T-helper 1 cell (primary cell): ENCODE measurements around the gene DHX15.

ENCODE experiments used
- DNase-seq, 5 donors: peaks; one replicate each; pipeline ENCODE4 v3.0.0-alpha.2; 2012 to 2020

The DHX15 gene

DNA sequence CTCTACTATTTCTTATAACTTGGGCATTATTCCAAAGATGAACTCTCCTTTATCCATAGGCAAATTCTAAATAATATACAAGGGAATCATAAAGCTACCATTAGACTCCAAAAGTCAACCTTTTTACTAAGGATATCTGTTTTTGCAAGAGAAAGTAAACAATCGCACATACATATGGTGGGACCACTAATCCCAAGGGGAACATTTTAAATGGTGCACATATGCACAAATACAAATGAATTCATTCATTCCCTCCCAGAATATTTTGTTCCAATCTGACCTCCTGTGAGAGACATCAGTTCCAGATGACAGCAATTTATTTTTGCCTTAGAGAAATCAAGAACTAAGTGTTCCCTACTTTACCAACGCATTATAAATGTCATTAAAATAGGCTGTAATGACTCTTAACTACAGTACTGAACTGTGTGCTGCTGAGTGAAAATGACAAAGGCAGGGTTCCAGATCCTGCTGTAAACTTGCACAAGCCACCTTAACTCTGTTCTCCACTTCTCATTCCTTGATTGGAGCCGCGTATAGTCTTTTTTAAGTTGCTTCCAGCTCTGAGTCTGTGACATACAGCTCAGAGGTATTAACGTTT is 2.0 kb downstream of the DHX15 start:
- DNase-seq: no peak

DNA sequence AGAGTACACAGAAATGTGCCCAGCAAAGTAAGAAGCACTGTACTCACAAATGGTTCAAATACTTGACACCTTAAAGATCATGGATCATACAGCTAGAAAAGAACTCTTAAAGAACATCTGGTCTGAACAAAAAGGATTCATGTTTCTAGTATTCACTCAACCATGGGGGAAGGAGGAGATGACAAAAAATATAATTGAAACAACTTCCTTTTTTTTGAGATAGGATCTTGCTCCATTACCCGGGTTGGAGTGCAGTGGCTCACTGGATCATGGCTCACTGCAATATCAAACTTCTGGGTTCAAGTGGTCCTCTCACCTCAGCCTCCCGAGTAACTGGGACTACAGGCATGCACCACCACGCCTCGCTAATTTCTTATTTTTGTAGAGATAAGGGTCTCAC is 6.0 kb downstream of the DHX15 start:
- DNase-seq: no peak

DNA sequence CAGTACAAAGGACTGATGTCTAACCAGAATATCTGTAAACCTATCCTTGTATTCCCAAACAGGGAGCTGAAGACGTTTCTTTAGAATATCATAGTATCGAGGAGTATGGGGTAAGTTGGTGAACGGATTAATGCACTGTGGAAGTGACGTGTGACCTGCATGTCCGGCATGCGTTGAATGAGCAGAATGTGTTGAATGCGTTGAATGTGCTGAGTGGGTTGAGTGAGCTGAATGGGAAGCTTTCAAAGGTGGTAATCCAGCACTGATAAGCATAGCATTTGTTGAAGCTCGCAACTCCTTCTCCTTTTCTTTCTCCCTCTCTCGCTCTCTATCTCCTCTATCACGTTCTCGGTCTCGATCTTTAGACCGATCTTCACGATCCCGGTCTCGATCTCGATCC is 8.1 kb downstream of the DHX15 start:
- DNase-seq: no peak

DNA sequence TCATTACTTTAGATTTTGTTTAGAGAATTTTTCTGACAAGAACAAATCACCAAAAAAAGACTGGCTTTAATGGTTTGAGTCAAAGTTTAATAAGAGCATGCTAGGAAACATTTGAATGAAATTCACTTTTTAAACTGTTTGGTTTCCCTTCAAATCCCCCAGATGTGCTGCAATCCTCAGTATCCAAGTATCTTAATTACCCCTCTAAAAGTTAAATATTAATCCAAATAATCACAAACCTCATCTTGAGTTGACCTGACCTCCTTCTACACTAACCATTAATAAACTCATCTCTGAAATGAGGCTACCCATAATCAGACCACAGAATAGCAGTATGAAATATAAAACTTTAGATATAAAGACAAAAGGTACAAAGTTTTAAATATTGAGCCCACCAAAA is 10.1 kb downstream of the DHX15 start:
- no peak for DNase-seq

DNA sequence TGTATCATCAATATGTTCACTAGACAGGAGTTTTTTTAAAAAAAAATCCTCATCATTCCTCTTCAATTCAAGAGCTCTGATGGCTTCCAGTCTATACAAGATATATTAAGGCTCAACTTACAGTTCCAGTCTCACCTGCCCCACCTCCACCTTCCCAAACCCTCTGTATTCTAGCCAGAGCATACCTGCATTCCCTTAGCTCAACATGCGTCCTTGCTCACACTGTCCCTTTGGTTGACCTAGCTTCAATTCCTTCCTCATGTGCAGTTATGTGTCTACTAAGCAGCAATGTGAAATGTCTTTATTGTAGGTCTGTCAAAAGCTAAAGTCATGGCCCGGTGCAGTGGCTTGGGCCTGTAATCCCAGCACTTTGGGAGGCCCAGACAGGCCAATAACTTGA is 10.8 kb downstream of the DHX15 start:
- no peak for DNase-seq

DNA sequence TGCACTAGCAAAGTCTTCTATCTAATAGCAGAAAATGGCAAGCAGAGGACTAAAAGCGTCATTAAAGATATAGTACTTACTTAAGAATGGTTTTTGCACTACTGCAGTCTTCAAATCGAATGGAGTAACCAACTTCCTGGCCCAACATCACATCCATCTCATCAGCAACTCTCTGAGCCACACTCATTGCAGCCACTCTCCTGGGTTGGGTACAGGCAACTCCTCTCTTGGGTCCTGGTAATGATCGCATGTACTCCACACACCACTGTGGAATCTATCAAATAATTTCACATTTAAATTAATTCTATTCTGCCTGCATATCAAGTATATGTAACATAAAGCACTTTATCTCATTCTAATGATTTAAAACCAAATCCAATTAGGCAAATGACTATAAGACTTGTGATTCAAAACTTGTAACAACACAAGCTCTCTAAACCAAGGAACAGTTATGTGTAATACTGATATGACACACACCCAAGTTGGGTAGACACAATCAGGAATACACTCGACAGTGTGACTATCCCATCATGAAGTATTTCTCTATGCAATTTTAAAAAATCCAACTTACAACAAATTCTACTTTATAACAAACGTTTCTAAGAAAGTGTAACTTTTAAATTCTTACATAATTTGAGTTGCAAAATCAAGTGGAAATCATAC is 13.6 kb downstream of the DHX15 start:
- DNase-seq: no peak

DNA sequence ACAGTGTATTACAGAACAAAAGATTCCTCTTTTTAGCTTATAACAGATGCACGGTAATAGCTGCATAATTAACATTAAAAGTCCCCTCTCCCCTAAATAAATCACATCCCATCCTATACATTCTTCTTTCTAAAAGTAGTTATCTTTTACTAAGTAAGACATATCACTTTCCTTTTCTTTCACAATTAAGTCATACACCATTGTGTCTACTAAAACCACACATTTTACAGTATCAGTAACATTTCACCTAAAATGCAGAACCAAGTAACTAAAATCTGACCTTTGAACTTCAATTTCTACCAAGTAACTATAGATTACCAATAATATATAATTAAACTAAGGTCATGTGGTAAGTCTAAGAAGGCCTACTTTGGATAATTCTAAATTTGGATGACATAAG is 14.2 kb downstream of the DHX15 start:
- DNase-seq: no peak

DNA sequence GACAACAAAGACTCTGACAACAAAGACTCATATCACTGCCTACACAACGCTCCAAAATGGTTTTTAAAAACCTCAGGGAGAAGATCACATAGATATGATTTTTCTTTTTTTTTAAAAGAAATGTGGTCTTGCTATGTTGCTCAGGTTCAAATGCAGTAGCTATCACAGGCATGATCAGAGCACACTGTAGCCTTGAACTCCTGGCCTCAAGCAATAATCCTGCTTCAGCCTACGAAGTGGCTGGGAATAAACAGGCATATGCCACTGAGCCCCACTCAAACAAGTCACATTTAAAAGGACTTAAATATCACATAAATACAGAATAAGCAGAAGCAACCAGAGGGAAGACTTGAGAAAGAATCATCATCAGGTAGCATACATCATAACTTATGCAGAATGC is 14.7 kb downstream of the DHX15 start:
- DNase-seq: no peak

DNA sequence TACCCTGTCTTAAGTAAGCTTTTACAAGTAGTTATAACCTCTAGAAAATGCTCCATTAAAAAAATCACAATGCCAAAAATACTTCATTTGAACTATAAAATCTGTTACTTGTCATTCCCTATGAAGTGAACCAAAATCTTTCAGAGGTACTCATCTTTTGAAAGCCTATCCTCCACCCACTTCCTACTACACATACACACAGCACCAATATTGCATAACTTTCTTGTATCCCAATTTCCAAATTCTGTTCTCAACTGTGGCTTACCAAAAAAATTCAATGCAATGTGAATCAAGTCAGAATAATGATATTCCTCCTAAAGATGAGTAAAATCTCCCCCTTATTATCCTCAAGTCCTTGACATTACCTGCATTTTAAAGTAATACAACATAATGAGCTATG is 15.9 kb downstream of the DHX15 start:
- DNase-seq: no peak

DNA sequence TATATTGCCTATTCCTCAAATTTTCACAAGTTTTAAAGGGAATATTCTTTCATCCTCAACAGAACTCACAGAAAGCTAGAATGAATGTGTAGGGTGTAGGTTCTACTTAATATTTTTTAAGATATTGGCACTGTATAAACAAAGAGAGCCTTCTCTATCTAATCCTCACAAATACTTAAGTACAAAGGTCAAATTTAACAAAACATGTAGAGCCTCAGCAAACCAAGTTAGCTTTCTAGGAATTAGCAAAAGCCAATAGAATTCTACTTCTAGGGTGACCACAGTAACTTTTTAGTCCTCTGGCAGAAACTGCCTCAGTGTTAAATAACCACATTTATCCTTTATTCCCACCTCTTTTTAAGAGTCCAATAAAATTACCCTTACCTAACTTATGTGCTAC is 19.3 kb downstream of the DHX15 start:
- DNase-seq: no peak

DNA sequence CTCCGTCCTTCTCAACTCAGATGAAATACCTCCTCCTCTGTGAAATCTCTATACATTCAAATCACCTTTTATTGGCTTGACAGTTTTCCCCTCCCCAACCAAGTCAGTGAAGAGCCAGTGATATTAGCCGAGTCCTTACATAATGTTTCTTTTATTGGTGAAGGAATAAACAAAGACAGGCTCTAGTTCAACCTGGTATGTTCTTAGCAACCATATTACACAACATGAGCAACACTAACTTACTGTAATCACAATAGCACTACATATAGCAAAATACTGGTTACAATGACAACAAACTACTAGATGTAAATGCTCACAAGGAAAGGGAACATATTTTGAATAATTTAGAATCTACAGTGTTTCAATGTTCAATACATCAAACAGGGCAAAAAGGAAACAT is 19.9 kb downstream of the DHX15 start:
- no peak for DNase-seq

DNA sequence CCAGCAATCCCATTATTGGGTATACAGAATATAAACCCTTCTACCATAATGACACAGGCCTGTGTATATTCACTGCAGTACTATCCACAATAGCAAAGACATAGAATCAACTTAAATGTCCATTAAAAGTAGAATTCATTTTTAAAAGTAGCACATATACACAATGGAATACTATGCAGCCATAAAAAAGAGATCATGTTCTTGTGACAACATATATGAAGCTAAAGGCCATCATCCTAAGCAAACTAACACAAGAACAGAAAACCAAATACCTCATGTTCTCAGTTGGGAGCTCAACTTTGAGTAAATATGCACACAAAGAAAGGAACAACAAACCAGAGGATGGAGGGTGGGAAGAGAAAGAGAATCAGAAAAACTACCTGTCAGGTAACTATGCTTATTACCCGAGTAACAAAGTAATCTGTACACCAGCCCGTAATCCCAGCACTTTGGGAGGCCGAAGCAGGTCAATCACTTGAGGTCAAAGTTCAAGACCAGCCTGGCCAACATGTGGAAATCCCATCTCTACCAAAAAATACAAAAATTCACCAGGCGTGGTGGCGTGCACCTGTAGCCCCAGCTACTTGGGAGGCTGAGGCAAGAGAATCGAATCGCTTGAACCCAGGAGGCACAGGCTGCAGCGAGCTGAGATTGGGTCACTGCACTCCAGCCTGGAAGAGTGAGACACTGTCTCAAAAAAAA is 22.8 kb downstream of the DHX15 start:
- DNase-seq: no peak

DNA sequence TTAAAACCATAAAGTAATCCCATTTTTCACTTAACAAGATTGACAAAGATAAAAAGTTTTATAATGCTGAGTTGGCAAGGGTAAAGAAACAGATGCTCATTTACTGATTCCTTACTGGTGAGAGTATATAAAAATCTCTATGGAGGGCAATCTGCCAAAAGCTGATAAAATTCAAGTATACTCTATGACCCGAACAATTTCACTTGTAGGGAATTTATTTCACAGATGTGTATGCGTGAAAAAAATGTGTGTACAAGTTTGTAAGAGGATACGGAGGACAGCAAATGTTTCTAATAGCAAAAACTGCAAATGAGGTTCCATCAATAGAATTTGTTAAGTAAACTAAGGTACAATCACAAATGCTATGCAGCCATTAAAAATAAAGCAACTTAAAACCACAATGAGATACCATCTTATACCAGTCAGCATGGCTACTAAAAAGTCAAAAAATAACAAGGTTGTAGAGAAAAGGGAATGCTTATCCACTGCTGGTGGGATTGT is 23.4 kb downstream of the DHX15 start:
- DNase-seq: no peak

DNA sequence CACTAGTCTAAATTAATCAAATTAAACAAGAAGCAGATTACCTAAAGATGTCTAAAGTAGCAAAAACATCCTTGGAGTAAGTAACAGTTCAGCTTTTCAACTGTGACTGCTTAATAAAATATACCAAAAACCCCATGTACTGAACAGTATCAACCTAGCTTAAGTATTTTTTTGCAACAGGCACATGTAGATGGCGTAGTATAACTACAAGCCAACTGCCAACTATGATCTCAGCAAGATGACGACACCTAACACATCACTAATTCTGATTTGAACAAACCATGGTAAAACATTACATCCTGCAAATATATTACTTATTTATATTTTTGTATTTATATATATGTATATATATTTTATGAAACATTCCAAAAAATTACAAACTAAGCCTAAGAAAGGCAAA is 24.5 kb downstream of the DHX15 start:
- DNase-seq: no peak

DNA sequence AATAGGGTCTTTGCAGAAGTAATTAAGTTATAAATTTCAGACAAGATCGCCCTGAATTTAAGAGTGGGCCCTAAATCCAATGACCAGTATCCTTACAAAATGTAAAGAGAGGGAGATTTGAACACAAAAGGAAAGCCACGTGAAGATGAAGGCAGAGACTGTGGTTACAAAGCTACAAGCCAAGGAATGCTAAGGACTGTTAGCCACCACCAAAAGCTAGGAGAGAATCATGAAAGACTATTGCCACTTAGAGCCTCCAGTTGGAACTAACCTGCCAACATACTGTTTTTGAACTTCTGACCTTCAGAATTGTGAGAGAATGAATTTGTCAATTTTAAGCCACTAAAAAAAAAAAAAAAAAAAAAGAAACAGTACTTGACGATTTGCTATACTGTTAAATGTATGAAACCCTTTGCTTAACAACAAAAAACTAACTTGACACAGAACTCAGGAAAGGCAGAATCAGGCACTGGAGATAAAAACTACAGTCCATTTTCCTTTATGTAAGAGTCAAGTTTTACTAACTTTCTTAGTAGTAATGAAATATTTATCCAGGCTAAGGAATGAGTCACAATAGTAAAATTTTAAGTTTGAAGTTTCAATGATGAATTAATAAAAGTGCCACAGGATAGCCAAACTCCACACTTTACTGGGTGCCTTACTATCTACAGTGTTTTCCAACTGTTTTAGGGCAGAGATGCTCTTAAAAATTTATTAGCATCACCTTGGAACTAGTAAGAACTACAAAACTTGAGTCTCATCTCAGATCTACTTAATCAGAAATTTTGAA is 25.1 kb downstream of the DHX15 start:
- no peak for DNase-seq

DNA sequence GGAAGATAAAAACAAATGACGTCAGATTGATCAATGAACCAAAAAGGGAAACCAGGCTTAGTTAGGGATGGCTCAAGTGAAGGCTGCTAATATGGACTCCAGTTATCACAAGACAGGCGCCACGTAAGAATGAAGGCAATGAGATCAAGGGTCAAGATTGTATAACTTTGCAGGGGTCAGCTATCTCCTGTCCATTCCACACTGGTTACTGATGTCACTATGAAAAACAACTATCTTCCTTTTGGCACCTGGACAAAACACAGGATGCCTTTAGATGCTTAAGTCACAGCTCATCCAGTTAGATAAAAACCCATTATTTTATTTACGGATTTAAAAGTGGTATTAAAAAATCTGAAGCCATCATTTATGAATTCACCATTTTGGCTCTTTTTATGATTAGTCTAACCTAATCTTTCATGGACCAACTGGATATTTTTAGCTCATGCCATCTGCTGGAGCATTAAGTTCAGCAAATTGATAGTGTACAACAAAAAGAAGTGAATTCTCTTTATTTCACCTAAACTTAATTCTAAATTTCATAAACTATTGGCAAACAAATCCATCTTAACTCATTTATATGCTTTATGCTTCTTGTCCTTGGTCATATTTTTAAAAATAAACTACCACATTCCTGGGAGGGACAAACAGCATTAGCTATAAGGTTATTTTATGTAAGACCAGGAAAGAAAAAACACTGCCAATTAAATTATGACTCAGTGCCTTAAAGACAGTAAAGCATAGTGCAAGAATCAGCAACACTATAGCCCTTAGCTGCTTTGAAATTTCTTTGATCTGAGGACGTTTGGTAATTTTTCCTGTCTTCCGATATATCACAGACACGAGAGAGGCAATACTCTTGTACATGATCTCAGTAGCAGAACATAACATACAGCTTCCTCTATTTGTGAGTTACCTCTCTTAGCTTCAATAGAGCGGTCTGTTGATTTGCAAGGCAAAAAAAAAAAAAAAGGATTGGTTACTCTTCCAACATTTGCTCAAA is 27.0 kb downstream of the DHX15 start:
- DNase-seq: peak in 1 of 5 donors; percentile 34

DNA sequence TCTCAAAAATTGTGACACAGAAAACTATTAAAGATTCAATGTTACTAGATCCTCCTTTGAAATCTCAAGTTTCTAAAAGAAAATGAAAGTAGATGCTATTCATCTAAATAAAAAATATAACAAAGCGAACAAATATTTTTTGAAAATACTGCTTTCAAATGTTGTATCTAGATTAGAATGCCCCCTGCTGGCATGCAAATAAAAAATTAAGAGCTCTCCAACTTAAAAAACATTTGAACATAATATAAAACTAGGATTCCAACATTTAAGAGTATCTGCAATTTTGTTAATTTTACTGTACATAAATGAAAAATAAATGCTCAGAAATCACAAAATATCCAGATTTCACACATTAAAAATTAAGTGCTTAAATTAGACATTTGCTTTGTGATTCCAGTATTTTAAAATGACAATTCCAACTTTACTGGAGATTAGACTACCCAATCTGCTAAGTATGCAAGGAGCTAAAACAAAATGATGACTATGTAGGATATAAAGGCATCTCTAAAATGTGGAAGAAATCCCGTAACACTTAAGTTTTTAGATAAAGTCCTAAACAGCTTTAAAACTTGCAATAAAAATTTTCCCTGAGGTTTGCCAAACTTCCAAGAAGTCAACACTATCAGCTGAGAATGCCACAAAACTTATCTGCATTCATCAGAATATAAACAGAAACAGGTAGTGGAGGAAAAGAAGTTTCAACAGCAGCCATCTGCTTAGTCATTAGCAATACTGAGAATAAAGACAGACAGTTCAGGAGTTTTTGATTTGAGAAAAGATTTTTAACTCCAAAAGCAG is 32.7 kb downstream of the DHX15 start:
- DNase-seq: no peak

DNA sequence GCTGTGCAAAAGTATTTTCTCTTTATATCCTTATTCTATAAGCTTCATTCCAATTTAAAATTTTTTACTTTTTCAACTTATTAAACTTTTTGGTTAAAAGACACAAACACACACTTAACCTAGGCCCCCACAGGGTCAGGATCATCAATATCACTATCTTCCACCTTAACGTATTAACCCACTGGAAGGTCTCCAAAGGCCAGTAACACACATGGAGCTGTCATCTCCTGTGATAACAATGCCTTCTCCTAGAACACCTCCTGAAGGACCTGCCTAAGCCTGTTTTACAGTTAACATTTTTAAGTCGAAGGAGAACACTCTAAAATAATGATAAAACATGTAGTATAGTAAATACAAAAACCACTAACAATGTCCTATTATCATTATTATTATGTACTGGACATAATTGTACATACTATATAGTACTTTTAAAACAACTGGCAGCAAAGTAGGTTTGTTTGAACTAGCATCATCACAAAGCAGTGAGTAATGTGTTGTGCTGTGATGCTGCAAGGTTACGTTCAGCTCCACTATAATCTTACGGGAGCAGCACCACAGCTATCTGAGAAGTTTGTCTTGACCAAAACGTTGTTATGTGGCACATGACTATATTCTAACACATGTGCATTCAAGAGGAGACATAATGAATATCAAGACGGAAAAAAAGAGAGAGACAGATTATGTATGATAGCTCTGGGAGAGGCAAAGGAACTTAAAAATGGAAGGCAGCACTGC is 33.7 kb downstream of the DHX15 start:
- DNase-seq: no peak

DNA sequence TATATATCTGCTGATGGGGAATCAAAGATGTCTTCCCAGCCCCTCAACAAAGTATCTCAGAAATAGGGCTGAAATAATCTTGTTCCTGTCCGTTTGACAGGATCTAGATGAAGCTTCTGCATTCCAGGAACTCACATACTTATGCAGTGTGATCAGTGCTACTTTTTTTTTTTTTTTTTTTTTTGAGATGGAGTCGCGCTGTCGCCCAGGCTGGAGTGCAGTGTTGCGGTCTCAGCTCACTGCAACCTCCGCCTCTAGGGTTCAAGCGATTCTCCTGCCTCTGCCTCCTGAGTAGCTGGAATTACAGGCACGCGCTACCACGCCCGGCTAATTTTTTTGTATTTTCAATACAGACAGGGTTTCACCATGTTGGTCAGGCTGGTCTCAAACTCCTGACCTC is 36.4 kb downstream of the DHX15 start:
- no peak for DNase-seq

DNA sequence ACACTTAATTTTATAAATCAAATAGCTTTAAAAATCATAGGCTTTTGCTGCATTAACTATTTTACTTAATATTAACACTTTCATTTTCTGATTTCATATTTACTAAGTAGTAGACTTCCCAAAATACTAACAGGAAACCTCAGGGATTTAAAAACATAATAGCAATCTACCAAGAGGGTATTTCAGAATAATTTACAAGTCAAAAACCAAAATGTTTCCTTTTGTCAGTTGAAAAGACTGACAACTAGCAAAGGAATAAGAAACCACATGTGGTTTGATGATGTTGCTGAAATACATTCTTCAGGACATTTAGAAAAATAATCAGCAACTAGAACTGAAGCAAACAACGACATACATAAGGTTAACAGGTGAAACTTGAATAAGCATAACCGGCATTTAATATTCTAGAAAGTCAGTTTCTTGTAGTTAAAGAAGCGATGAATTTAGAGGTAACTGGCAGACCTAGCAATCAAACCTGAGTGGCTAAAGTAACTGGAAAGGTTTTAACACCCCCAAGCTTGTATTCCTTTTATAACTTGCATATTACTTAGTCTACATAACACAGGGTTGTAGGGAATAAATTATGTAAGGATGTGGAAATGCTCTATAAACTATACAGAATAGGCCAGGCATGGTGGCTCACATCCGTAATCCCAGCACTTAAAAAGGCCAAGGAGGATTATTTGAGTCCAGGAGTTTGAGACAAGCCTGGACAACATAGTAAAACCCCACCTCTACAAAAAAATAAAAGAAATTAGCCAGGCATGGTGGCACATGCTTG is 40.0 kb downstream of the DHX15 start:
- no peak for DNase-seq
